ENCODE data around the gene SLC5A10.

Gene SLC5A10

DNA sequence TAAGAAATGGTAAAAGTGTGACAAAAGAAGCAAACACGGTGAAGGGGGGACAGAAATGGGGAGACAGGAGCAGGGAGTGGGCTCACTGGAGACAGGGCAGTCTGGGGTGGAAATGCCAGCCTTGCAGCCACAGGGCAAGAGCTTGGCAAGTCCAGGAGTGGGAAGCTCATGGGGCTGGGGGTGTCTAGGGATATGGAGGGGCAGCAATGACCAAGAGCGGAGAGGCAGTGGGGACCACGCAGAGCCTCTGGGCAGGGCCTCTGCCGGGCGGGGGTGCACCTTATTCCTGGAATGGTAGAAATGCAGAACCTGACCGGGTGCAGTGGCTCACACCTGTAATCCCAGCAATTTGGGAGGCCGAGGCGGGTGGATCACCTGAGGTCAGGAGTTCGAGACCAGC is 12.6 kb downstream of the SLC5A10 start:
- ATAC-seq (ENCODE audit: insufficient read depth, low read depth): no peak
- H3K4me1 ChIP-seq (ENCODE audit: insufficient read depth, low read length): no peaks in the 10 kb centered on the region
- TF ChIP-seq EZH2 (IDR thresholded peaks at IDR 0.05; ENCODE audit: borderline replicate concordance, low read depth, low read length, severe bottlenecking): no peak
- TF ChIP-seq, protein P1, sequence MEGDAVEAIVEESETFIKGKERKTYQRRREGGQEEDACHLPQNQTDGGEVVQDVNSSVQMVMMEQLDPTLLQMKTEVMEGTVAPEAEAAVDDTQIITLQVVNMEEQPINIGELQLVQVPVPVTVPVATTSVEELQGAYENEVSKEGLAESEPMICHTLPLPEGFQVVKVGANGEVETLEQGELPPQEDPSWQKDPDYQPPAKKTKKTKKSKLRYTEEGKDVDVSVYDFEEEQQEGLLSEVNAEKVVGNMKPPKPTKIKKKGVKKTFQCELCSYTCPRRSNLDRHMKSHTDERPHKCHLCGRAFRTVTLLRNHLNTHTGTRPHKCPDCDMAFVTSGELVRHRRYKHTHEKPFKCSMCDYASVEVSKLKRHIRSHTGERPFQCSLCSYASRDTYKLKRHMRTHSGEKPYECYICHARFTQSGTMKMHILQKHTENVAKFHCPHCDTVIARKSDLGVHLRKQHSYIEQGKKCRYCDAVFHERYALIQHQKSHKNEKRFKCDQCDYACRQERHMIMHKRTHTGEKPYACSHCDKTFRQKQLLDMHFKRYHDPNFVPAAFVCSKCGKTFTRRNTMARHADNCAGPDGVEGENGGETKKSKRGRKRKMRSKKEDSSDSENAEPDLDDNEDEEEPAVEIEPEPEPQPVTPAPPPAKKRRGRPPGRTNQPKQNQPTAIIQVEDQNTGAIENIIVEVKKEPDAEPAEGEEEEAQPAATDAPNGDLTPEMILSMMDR (IDR thresholded peaks at IDR 0.05; ENCODE audit: borderline replicate concordance, extremely low read depth, low read length, poor library complexity, severe bottlenecking): no peak
- H2AFZ ChIP-seq (ENCODE audit: low read depth, low read length): no peak overlapping the region
- DNase-seq: no peak
- H3K4me2 ChIP-seq (ENCODE audit: insufficient read depth, low read length): no peak overlapping the region
- H3K9me3 ChIP-seq (ENCODE audit: insufficient read depth, low read length, severe bottlenecking): no peaks in the 10 kb centered on the region
- no peaks in the 10 kb centered on the region for H3K36me3 ChIP-seq (ENCODE audit: insufficient read depth, low read length)
- H3K27ac ChIP-seq (ENCODE audit: low read length): no peak overlapping the region
- H3K9ac ChIP-seq (ENCODE audit: low read depth, low read length): no peak overlapping the region
- no peak overlapping the region for H3K4me3 ChIP-seq (ENCODE audit: low read depth in 1 of 2, low read length in 2 of 2)
- no peaks in the 10 kb centered on the region for H3K27me3 ChIP-seq (ENCODE audit: insufficient read depth, low read length, poor library complexity)
- peaks cover 18% of the 10 kb centered on the region for H4K20me1 ChIP-seq (ENCODE audit: insufficient read depth, low read length)
- no peaks in the 10 kb centered on the region for H3K79me2 ChIP-seq (ENCODE audit: insufficient read depth, low read length)

DNA sequence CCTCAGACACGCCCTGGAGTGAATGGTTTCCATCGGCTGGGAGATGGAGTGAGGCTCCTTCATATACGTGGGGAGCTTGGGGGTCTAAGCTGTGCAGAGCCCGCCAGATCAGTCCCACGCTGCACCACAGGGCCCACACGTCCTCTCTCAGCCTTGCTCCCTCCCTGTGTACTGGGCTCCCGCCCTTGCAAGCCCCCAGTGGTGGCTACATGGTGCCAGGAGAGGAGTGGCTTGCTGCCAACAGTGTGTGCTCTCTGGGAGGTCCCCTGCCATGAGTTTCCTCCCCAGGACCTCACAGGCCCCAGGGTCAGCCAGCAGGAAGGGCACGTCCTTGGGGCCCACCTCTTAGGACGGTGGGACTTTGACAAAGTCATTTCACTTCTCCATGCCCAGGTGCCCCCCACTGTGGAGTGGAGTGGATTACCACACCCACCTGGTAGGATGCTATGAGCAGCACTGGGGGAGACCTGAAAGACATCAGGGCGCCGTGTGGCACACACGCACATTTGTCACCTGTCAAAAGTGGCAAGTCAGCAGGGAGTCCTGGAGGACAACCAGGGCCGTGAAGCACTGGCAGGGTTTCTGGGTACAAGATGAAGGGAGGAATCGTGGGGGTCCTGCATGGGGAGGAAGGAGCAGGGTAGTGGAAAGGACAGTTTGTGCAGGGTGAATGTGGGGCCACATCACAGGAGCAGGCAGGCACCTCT is 13.7 kb downstream of the SLC5A10 start:
- Histone ChIP-seq H3K36me3 (ENCODE audit: insufficient read depth, low read length) (no peaks in the 10 kb centered on the region), H3K4me3 (ENCODE audit: low read depth in 1 of 2, low read length in 2 of 2) (no peak overlapping the region), H3K9me3 (ENCODE audit: insufficient read depth, low read length, severe bottlenecking) (no peaks in the 10 kb centered on the region), H3K79me2 (ENCODE audit: insufficient read depth, low read length) (no peaks in the 10 kb centered on the region), H3K27ac (ENCODE audit: low read length) (no peak overlapping the region), H4K20me1 (ENCODE audit: insufficient read depth, low read length) (peaks cover 8% of the 10 kb centered on the region), H3K4me1 (ENCODE audit: insufficient read depth, low read length) (no peaks in the 10 kb centered on the region), H3K4me2 (ENCODE audit: insufficient read depth, low read length) (no peak overlapping the region), H3K9ac (ENCODE audit: low read depth, low read length) (no peak overlapping the region), H3K27me3 (ENCODE audit: insufficient read depth, low read length, poor library complexity) (no peaks in the 10 kb centered on the region), H2AFZ (ENCODE audit: low read depth, low read length) (no peak overlapping the region)
- TF ChIP-seq EZH2 (IDR thresholded peaks at IDR 0.05; ENCODE audit: borderline replicate concordance, low read depth, low read length, severe bottlenecking): no peak
- TF ChIP-seq, protein P1 (IDR thresholded peaks at IDR 0.05; ENCODE audit: borderline replicate concordance, extremely low read depth, low read length, poor library complexity, severe bottlenecking): no peak
- no peak for ATAC-seq (ENCODE audit: insufficient read depth, low read depth)
- DNase-seq: no peak

DNA sequence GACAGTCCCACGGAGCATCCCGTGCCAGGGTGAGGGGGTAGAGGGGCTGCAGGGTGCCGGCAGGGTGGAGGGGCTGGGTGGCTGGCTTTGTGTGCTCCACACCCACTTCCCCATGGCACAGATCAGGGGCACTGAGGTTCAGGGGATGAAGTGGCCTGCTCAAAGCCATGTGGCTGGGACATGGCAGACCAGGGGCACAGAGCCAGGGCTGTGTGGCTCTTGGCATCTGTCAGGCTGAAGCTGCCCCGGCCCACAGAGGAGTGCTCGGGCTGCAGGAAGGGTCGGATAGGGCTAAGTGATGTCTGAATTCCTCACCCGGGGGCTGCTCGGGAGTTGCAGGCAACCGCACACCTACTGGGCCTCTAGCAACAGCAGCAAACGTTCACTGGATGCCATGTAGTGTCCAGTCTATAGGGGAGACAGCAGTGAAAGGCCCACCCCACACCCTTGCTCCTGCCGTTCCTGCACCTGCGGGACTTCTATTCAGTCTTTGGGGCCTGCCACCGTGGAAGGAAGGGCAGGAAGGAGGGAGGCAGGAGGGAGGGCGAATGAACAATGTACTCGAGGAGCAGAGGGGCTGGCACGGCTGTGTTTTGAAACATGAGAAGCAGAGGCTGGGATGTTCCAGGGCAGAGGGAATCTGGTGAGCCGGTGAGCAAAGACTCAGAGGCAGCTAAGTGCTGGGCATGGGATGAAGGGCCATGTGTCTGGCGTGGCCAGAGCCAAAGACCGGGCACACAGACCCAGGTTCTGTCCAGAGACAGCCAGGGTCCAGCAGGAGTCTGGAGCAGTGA is 15.1 kb downstream of the SLC5A10 start:
- no peak for TF ChIP-seq EZH2 (IDR thresholded peaks at IDR 0.05; ENCODE audit: borderline replicate concordance, low read depth, low read length, severe bottlenecking)
- TF ChIP-seq, protein P1 (IDR thresholded peaks at IDR 0.05; ENCODE audit: borderline replicate concordance, extremely low read depth, low read length, poor library complexity, severe bottlenecking): no peak

More for the DNA sequence above, 15.1 kb downstream of the SLC5A10 start:
- DNase-seq (no peak), ATAC-seq (ENCODE audit: insufficient read depth, low read depth) (no peak)
- no peak overlapping the region for H2AFZ ChIP-seq (ENCODE audit: low read depth, low read length)
- H3K4me1 ChIP-seq (ENCODE audit: insufficient read depth, low read length): no peaks in the 10 kb centered on the region
- no peak overlapping the region for H3K4me3 ChIP-seq (ENCODE audit: low read depth in 1 of 2, low read length in 2 of 2)
- no peaks in the 10 kb centered on the region for H3K36me3 ChIP-seq (ENCODE audit: insufficient read depth, low read length)
- peaks cover 8% of the 10 kb centered on the region; the same call in 1 of the 2 replicates for H4K20me1 ChIP-seq (ENCODE audit: insufficient read depth, low read length)
- no peak overlapping the region for H3K27ac ChIP-seq (ENCODE audit: low read length)
- H3K27me3 ChIP-seq (ENCODE audit: insufficient read depth, low read length, poor library complexity): no peaks in the 10 kb centered on the region
- H3K4me2 ChIP-seq (ENCODE audit: insufficient read depth, low read length): no peak overlapping the region
- no peak overlapping the region for H3K9ac ChIP-seq (ENCODE audit: low read depth, low read length)
- no peaks in the 10 kb centered on the region for H3K9me3 ChIP-seq (ENCODE audit: insufficient read depth, low read length, severe bottlenecking)
- no peaks in the 10 kb centered on the region for H3K79me2 ChIP-seq (ENCODE audit: insufficient read depth, low read length)

Measured in DND-41 (cell line).